GM10847 (cell line): ENCODE measurements around the gene CREB3L1.
A peak's percentile ranks its signal among the peaks of the same experiment; 100 is the strongest.

Experiments
- POLR2A ChIP-seq: IDR thresholded peaks from 2 replicates; pipeline ENCODE4 v1.6.1; 2011; ENCODE audit not compliant: insufficient read length; ENCODE audit errors: extremely low read depth

CREB3L1 gene

DNA sequence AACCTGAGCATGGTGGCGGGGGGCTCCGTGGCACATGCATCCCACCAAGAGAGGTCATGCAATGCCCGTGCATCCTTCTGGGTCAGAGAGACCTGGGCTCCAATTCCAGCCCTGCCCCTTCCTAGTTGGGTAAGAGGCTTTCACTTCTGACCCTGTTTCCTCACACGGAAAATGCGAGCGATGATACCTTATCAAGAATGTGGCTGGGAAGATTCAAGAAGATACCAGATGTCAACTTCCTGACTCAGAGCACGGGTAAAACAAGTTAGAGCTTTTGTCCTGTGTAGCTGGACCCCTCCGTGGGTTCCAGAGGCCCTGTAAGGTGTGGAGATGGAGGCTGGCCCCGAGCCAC is 61.1 kb downstream of the CREB3L1 start:
- no peak for TF ChIP-seq POLR2A

DNA sequence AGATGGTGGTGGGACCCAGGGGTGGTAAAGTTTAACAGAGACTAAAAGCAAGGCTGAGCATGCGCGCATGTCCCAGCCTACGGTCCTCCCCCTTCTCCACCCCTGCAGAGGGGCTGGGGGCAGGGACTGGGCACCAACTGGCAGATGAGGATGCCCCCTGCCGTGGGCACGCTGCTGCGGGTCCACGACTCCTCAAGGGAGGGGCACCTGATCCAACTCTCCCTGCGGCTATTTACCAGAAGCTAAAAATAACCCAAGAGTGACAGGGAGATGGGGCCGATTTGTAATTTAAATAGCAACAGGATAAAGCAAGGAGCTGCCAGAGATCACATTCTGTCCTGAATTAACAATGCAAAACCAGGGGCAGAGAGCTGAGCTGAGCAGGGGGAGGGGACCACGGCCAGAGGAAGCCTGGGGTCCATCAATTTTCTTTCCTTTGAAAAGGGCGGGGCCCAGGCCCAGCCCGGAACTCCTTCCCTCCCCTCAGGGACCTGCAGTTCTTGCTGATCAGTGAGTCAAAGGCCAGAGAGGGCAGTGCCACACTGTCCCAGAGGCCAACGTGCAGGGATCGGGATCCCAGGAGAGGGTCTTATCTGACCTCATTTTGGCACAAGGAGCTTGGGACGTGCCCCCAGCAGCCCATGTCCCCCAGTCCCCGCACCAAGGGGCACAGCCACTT is 61.7 kb downstream of the CREB3L1 start:
- no peak for TF ChIP-seq POLR2A

DNA sequence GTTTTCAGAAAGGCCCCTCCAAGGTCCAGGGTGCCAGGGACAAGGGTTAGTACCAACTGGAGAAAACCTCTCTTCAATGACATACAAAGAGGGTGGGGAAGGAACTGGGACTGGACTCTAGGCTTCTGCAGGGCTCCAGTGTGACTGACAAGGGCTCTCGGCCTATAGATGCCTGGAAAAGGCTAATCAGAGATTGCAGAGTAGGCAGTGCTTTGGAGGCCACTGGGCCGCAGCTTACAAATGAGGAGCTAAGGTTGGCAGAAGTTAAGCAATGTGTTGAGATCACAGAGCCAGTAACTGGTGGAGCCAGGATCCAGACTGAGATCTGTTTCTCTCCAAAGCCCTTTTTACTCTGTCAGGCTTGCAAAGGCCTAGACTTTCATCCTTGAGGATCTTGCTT is 62.4 kb downstream of the CREB3L1 start:
- TF ChIP-seq POLR2A, result no peak

DNA sequence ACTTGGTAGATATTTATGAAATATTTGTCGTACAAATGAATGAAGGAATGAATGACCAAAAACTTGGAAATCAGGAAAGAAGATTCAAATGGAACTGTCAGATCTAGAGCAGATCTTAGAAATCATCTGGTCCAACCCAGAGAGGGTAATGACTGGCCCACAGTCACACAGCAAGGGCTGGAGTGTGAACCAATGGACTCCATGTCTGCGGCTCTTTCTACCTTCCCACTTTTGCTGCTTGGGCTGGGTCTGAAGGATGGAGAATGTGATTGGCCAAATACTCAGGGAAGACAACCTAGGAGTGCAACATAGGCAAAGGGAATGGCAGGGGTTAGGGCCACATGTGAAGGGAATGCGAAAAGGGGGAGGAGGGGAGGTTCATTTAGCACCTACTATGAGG is 64.0 kb downstream of the CREB3L1 start:
- no peak for TF ChIP-seq POLR2A

DNA sequence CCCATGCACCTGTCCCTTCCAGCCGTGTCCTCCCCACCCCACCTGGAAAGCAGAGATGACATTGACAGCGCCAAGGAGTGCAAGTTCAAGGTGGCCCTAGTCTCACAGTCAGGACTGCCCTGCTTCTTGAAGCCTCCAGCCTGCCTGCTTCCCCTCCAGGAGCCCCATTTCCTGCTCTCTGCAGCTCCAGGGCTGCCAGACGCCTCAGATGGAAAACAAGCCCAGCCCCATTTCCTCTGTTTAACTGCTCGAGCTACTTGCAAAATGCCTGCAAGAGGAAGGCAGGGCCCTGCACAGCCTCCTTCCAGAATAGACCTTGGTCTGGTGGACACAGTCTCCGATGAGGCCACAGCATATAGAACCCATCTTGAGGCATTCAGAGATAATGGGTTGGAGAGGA is 64.8 kb downstream of the CREB3L1 start:
- no peak for TF ChIP-seq POLR2A

DNA sequence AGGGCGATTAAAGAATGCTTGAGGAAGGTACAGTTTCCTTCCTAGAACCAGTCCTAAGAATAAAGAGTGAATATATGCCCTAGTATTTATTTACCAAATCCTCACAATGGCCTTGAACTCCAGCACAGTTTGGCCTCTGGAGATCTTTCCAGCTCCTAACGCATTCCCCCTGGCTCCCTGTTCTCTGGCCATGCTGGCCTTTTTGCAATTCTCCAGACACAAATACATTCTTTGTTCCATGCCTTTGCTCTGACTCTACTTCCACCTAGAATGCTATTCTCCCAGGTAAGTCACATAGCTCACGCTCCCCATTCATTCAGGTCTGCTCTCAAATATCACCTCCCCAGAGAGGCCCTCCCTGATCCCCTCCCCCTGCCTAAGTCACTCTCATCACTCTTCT is 66.1 kb downstream of the CREB3L1 start:
- no peak for TF ChIP-seq POLR2A

DNA sequence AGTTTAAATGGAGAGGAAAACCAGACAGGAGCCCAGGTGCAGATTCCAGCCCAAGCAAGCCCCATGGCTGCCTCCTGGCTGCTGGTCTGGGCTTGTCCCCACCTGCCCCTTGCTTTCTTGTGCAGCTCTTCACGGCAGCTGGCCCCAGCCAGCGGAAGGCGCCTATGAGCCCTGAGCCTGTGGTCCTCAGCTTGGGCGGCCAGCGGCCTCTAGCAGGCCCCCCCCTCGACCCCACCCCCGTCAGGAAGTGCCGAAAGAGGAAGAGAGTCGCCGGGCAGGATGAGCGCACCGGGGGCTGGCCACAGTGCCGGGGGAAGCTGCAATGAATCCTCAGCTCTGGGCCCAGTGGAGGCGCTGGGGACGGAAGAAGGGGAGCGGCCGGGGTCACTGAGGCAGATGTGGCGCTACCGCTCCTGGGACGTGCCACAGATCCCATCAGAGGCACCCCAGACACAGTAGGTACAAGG is 67.7 kb downstream of the CREB3L1 start:
- TF ChIP-seq POLR2A, result peak; percentile 30

DNA sequence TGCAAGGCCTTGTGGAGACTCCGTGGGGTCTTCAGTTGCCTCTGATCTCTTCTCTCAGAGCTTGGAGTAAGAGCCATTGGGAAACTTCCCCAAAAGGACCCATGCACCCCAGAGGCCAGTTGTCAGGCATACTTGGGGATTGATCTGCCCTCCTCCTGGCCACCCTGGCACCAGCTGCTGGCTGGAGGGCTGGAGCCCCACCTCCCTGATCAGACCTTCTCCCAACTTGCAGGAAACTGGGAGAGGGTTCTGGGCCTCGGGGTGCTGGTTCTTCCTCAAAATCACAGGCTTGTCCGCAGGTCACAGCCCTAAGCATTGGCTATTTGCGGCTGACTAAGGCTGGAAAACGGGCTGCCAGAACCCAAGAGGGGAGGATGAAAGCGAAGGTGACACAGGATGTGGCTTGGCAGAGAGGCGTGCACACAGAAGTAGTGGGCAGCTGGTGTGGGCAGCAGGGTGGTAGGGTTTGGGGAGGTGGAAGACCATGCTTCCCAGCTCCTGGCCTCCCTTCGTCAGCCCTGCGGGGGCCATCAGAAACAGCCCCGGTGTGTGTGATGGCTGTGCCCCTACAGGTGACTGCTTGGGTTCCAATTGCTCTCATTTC is 68.5 kb downstream of the CREB3L1 start:
- no peak for TF ChIP-seq POLR2A

DNA sequence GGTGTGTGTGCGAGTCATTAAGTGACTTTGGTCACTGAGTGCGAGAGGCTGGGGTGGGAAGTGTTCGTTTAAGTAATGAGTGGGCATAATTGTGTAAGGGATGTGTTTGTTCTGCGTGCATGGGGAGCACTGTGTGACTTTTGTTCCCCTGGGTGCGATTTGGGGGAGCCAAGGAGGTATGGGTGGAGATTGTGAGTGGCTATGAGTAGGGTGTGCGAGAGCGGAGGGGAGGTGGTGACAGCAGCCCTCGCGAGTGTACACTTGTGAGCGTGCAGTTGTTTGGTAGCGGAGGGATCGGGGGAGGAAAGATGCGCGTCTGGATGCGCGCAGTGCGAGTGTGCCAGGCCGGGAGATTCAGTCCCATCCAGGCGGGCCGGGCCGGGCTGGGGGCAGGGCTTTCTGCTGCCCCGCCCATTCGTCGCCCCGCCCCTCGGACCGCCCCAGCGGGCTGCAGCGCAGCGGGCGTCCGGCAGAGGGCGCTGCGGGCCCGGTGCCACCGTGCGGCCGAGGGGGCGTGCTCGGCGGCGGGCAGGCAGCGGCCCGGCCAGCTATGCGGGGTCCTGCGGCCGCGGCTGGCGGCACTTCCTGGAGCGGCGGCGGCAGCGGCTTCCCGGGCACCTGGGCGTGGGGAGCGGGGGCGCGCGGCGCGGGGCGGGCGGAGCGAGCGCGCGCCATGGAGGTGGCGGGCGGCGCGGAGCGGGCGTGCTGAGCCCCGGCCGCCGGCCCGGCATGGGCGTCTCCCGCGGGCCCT is 69.6 kb downstream of the CREB3L1 start, which contains the start of gene DGKZ:
TSS of gene DGKZ (plus strand) at position 578 of the 751 bp plus-strand sequence. CDS start 197 bp downstream, outside the sequence.
- no peak for TF ChIP-seq POLR2A

DNA sequence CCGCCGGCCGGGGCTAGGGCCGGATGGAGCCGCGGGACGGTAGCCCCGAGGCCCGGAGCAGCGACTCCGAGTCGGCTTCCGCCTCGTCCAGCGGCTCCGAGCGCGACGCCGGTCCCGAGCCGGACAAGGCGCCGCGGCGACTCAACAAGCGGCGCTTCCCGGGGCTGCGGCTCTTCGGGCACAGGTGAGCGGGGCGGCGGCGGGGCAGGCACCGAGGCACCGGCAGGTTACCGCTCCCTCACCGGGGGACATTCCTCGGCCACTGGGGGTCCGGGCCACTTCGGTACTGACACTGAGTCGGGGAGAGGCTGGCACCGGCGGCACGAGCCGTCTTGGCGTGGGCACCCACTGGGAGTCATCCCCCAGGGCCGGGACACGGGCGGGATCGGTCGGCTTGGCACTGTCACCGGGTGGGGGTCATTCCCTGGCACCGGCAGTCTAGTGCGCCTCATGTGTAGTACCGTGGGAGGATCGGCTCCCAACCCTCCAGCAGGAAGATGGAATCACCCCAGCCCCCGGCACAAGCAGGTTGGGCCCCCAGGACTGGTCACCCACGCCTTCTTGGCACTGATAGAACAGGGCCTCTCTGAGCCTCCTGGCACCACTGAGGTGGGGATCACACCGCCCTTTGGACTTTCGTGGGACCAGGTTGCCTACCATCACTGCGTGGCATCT is 70.3 kb downstream of the CREB3L1 start:
- no peak for TF ChIP-seq POLR2A

DNA sequence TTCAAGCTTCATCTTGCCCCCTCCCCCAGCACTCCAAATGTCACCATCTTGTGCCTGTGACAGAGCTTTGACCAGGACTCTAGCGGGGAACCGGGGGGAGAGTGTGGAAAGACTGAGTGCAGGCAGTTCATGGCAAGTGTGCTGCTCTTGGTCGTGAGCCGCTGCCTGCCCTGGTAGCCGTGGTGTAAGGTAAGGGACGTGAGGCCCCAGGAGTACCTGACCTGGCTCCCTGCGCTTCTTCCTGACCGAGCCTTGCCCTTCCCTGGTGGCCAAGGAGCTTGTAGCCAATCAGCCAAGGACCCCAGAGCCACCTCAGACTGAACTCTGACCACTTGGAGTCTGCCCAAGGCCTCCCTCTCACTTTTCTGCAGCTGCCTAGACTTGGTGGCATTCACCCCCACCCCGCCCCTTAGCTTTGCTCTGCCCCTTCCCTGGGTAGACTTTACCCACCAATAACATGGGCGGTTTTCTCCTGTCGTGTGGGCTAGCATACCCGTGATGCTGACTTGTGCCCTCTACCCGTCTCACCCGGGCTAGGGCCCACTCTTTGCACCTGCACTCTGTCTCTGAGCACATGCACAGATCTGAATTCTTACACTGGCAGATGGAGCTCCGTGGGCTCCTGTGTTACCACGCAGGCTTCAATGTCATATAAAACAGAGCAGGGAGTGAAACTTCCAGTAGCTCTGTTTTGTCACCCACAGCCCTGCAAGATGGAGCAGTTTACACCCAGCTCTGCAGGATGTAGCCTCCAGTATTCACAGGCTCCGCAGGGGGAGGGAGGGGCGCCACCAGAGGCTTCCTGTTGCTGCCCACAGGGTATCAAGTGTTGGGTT is 71.3 kb downstream of the CREB3L1 start:
- TF ChIP-seq POLR2A, result no peak

DNA sequence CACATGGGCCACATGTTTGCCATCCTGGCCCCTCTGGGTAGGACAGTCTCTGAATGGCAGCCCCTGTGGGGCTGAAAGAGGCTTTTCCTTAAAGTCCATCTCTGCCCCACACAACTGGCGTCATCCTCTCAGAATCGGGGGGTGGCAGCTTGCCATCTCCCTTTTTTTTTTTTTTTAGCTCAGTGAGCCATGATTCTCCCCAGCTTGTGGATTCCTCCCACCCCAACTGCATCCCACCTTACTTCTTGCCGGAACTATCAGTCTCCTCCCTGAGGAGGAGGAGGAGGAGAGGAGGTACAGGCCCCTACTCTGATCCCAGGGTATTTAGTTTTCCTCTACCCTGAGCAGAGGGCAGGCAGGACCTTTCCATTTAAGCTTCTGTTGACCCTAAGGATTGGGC is 73.2 kb downstream of the CREB3L1 start:
- TF ChIP-seq POLR2A, result no peak

DNA sequence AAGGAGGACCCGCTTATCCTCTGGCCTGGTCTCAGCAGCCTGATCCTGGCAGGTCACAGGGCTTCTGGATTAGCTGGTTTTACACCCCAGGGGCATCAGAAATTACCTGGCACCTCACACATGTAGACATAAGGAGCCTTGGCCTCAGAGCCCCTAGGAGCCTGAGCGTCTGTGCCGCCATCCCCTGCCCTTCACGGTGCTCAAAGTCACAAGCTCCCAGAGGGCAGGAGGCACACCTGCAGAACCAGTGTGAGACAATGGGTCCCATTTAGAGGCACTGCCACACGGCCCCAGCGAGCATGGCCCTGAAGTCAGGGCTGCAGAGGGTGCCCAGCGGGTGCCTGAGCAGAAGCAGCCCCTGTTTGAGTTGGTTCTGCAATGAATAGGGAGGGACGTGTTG is 73.7 kb downstream of the CREB3L1 start:
- TF ChIP-seq POLR2A, result no peak

DNA sequence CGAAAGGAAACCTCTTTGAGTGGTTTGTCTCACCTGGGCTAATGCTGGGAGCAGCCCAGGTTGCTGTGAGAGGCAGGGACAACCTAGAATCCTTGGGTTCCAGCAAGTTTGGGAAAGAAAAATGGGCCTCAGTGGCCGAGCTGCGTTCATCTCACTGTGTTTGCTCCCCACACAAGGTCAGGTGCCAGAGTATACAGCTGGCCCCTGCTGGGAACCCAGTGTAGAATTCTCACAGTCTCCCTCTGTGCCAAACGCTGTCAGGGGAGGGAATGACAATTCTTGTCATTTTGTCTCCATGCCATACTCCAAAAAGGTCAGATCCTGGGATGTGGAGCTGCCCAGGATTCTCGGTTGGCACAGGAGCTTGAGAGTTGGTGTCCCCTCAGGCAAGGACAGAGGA is 74.1 kb downstream of the CREB3L1 start:
- TF ChIP-seq POLR2A, result no peak
